ENCODE measurements around the gene MPP1. TPM values are rescaled to one million over a fixed set of nuclear protein-coding genes. Genes with fewer than 3 reads are reported as not detected.
A peak's percentile ranks its signal among the peaks of the same experiment; 100 is the strongest.

Gene MPP1
- total and polyA plus RNA-seq, 9 of the 15 experiments (the other 6 are each of a cell fraction or from before 2014, with no cell fraction given) = 227 to 395 (median 283) TPM

- no peak for TF ChIP-seq ZNF592 (IDR thresholded peaks at IDR 0.05)
- peak in 1 of 3 experiments; percentile 13 for TF ChIP-seq YY1 (IDR thresholded peaks at IDR 0.05; ENCODE audit: borderline replicate concordance in 1 of 3, control insufficient read depth in 1 of 3, extremely low read depth in 1 of 3, insufficient read depth in 3 of 3, insufficient read length in 1 of 3, insufficient replicate concordance in 2 of 3, low read depth in 1 of 3, low read length in 2 of 3)
- no peak for TF ChIP-seq ZNF668 (CRISPR knock-in tag; IDR thresholded peaks at IDR 0.05)
- peak; percentile 89 for TF ChIP-seq CCNT2 (IDR thresholded peaks at IDR 0.05; ENCODE audit: borderline replicate concordance, extremely low read depth, insufficient read length, low read depth, low read length)
- no peak for TF ChIP-seq ZKSCAN3 (CRISPR knock-in tag; IDR thresholded peaks at IDR 0.05)
- TF ChIP-seq HEY1 (CRISPR knock-in tag; IDR thresholded peaks at IDR 0.05; ENCODE audit: borderline replicate concordance) = no peak
- peak; percentile 31; the same call in 1 of the 2 replicates for TF ChIP-seq NFIC (IDR thresholded peaks at IDR 0.05)
- TF ChIP-seq KLF16 (IDR thresholded peaks at IDR 0.05) = 0 out of 2 replicates have a peak, but pooled peaks have one; percentile 15
- peak; percentile 31; the same call in 1 of the 2 replicates for TF ChIP-seq SOX6 (IDR thresholded peaks at IDR 0.05)
- TF ChIP-seq CXXC5 (CRISPR knock-in tag; IDR thresholded peaks at IDR 0.05) = peak; percentile 85
- peak; percentile 22 for TF ChIP-seq GTF2B (IDR thresholded peaks at IDR 0.05; ENCODE audit: extremely low read depth, insufficient read length)
- TF ChIP-seq PPARD (CRISPR knock-in tag; IDR thresholded peaks at IDR 0.05) = no peak
- TF ChIP-seq RBFOX2 (IDR thresholded peaks at IDR 0.05; ENCODE audit: low read depth, low read length) = peak; percentile 89
- peak; percentile 71 for TF ChIP-seq SUPT5H (IDR thresholded peaks at IDR 0.05)
- TF ChIP-seq SP1 (CRISPR knock-in tag; IDR thresholded peaks at IDR 0.05) = peak; percentile 79
- peak; percentile 71 to 73; a peak in 3 of 4 replicates for TF ChIP-seq MAZ (CRISPR knock-in tag; conservative IDR thresholded peaks at IDR 0.05 in 1 of 2, IDR thresholded peaks at IDR 0.05 in 1 of 2)
- TF ChIP-seq TARDBP (IDR thresholded peaks at IDR 0.05) = no peak
- TF ChIP-seq, protein P1, sequence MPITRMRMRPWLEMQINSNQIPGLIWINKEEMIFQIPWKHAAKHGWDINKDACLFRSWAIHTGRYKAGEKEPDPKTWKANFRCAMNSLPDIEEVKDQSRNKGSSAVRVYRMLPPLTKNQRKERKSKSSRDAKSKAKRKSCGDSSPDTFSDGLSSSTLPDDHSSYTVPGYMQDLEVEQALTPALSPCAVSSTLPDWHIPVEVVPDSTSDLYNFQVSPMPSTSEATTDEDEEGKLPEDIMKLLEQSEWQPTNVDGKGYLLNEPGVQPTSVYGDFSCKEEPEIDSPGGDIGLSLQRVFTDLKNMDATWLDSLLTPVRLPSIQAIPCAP (CRISPR knock-in tag; IDR thresholded peaks at IDR 0.05; ENCODE audit: borderline replicate concordance) = no peak
- no peak for TF ChIP-seq ZNF431 (CRISPR knock-in tag; IDR thresholded peaks at IDR 0.05)
- peak; percentile 61 for TF ChIP-seq TAF9B (IDR thresholded peaks at IDR 0.05; ENCODE audit: partially characterized antibody)
- TF ChIP-seq ZBTB1 (CRISPR knock-in tag; IDR thresholded peaks at IDR 0.05; ENCODE audit: borderline replicate concordance, low read depth) = peak; percentile 56; the same call in 1 of the 2 replicates
- TF ChIP-seq ZBED1 (IDR thresholded peaks at IDR 0.05) = 0 out of 2 replicates have a peak, but pooled peaks have one; percentile 31
- TF ChIP-seq ZNF239 (CRISPR knock-in tag; IDR thresholded peaks at IDR 0.05) = no peak
- no peak for TF ChIP-seq CAMTA2 (CRISPR knock-in tag; conservative IDR thresholded peaks at IDR 0.05)
These were observed at the start of gene MPP1 (continued) for GRCh38 chrX:154804957-154805695.
